Ecto neural progenitor cell (in vitro differentiated cells): ENCODE data around the gene ASTN2.

Experiments used
- DNase-seq: peaks from one replicate; pipeline ENCODE4 v3.0.0-alpha.2; 2018; ENCODE audit warnings: low spot score

The ASTN2 gene

DNA sequence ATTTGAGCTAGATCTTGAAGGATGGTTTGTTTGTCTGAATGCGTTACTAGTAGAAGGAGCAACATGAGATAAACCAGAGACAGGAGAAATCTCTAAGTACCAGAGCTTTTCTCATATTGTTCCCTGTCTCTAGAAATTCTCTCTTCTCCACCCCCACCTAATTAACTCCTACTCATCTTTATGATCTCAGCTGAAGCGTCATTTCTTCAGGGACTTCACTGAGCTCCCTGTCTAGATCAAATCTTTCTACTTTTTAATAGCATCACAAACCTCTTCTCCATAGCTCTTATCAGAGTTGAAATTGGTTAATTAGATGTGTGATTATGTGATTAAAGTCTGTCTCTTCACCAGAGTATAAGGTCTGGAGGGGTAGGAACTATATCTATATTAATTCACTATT lies 1035.0 kb downstream of the ASTN2 start:
- no peak for DNase-seq

DNA sequence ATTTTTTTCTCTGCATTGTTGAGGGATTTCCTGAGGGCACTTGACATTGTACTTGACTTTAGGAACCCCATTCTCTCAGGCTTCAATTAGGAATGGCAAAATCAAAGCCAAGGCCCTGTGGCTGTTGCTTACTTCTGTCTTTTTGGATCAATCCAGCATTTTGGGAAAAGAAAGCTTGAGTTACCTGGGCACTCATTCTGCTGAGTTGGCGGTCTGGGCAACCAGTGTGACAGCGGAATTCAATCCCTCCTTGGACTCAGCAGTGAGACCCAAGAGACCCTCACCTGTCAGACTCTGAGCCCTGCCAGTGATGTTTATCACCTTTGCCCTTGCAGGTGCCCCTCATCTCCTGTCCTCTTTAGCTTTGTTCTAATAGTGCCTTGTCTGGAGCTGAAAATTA lies 1036.0 kb downstream of the ASTN2 start:
- no peak for DNase-seq

DNA sequence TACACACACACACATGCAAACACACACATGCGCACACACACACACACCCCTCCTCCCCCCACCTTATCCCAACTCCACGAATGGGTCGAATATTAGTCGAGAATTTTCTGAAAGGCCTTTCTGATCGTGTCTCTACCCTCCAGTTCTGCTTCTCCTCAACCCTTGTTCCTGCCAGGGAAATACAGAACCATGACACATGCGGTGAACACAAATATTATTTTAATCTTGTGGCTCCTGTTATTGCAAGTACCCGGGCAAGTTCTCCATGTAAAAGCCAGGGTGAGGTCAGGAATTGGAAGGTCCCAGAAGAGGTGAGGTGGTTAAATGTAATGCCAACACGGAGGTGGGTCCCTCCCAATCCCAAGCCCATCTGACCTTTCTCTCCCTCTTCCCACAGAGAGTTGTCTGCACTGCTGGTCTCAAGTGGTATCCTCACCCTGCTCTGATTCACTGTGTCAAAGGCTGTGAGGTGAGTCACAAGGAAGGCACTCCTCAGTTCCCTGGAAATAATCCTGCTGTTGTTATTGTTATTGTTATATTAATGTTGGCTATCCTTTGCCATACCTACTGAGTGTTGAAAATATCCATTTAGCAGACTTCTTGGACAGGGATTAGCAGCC lies 1037.6 kb downstream of the ASTN2 start:
- no peak for DNase-seq
